SU-DHL-6 (cell line): ENCODE data around the gene BORCS8.

Experiments
- CTCF ChIP-seq: fragments of 200-600 bp; sonication (generic); IDR thresholded peaks from one replicate; pipeline ENCODE4 v1.5.1; 2017; ENCODE audit warnings: antibody characterized with exemption, mild to moderate bottlenecking, low read length, moderate library complexity; ENCODE audit not compliant: insufficient read depth, poor library complexity, severe bottlenecking
- EZH2phosphoT487 ChIP-seq: fragments of 200-600 bp; sonication (generic), shearing (Covaris generic); conservative IDR thresholded peaks from 2 replicates; pipeline ENCODE4 v1.6.1; 2018; ENCODE audit warnings: mild to moderate bottlenecking, antibody characterized with exemption, low read length, moderate library complexity, mixed read lengths

- TF ChIP-seq CTCF = no peak
- TF ChIP-seq EZH2phosphoT487 = no peak
Measured at GRCh38 chr19:19214159-19214490, 22.2 kb upstream of the BORCS8 start.
